Head of caudate nucleus (tissue), 42 donors: ENCODE measurements around the gene MYOCD.

Experiments used
- DNase-seq, 42 donors: peaks; one replicate each; pipeline versions ENCODE4 v3.0.0 to v3.0.0-alpha.2; 2020 to 2021; ENCODE audit warnings: mixed read lengths in 7 of 42
- intact Hi-C: fragments of 100-400 bp; cut with DNase I; formaldehyde crosslinking; loops from one replicate; pipeline ENCODE4 v1.15.0; 2022

MYOCD gene

DNA sequence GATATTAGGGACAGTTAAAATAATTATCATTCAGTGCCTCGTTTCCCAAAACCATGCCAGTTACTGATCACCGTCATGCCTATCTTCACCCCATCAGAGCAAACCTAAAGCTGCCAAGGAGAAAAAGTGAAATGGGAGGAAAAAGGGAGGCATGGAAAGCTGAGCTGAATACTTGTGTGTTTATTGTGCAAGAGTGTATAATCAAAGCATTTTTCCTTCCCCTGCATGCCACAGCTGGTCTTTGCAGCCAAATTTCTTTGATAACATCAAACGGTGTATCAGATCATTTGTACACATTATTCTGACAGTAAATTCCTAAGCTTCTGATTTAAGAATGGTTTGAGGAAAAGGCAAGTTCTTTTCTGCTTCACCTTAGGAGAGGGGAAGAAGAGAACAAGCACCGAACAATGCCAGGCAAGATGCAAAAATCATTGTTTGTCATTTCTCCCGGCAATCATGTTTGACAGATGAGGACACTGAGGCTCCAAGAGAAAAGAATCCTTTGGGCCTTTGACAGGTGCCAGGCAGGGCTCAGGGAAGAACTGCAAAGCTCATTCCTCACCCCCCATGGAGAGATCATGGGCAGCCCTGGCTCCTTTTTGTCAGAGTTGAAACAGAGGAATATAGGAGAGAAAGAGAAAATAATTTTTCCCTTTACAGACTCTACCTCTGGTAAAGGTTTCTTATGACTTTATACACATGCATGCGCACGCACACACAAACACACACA, 72.2 kb downstream of the MYOCD start:
- intact Hi-C loops, result no loop called here
- peak in 1 of 42 donors; percentile 7 for DNase-seq

DNA sequence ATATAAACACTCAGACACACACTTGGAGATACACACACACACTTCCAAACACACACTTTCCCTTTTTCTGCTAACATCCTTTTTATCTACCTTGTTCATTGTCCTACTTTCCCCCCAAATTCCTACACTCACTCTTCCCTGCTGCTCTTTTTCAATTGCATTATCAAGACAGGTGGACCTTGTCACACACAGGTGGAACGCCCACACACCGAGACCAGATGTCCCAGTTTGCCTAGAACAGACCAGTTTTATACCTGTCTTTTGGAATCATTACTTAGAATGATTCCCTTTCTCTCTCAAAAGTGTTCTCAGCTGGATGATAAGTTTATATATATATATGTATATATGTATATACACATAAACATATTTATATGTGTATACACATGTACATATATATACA, 72.9 kb downstream of the MYOCD start:
- intact Hi-C loops, result no loop called here
- no peak for DNase-seq

DNA sequence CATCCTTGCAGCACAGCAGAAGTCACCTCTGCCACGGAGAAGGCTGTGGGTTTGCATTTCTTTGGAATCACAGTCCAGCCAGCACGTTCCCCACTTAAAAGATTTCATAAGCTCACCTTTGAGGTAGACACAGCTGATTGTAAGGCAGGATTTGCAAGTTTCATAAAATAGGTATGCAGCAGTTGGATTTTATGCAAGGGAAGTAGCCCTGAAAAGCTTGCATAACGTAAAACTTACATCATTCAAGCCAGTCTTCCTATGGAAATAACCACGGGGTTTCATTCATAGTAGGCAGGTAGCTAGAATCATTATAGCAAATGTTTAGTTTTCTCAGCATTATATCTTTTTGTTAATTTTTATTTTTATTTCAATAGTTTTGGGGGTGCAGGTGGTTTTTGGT, 73.8 kb downstream of the MYOCD start:
- DNase-seq, result no peak
- intact Hi-C loops, result no loop called here

DNA sequence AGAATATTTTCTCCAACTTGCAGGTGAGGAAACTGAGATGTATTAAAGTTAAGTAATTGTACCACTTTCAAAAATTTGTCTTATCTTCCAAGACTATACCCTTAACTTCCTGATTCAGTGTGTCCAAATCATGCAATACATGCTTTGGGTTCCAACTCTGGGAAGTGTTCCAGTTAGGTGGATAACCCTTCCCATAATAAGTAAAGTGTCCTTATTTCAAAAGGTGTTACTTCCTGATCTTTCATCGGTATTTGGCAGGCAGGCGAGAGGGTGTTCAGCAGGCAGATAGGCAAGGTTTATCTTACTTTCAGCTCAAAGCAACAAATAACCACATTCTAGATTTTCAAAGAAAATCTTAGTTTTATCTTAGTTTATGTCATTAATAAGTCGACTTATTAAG, 77.4 kb downstream of the MYOCD start:
- intact Hi-C loops, result no loop called here
- DNase-seq, result no peak

DNA sequence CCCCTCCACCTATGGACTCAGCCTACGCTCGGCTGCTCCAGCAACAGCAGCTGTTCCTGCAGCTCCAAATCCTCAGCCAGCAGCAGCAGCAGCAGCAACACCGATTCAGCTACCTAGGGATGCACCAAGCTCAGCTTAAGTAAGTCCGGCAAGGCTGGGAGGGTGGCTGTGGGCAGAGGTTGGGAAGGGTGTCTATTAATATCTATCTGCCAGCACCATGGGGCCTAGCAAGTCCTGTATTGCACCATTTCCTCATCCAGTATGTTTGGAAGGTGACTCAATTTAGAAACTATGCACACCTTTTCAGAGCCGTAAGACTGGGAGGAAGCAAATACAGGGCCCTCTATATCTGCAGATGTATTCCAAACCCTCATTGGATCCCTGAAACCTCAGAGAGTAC, 78.6 kb downstream of the MYOCD start:
- DNase-seq, result no peak
- intact Hi-C loops, result no loop called here

DNA sequence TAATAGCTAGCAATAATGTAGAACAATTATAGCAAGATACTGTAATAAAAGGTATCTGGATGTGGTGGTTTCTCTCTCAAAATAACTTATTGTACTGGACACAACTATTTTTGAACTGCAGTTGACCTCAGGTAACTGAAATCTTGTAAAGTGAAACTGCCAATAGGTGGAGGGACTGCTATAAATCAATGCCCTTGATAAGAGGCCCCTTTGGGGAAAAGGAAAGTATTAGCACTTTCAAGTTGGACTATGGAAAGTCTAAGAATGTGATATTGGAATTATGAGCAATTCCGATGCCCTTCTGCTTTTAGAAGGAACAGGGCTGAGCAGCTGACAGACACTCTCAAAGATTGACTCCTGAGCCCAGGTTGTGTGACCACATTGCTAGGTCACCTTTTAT, 79.1 kb downstream of the MYOCD start:
- no peak for DNase-seq
- intact Hi-C loops, result no loop called here

DNA sequence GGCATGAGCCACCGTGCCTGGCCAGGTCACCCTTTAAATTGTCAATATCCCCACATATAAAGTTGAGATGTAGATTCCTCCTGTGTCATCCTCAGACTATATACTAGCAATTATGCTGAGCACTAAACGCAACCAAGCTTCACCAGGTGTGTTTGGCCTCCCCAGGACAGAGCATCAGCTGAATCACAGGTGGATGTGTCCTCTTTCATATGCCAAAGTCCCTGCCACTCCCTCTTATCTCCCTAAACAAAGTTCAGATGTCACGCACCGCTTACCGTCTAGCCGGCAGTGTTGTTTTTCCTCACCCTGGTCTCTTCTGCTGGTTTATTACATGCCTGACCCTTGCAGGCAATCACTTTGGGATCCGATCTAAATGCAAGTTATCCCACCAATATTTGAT, 79.8 kb downstream of the MYOCD start:
- intact Hi-C loops, result no loop called here
- DNase-seq, result peak in 1 of 42 donors; percentile 25

DNA sequence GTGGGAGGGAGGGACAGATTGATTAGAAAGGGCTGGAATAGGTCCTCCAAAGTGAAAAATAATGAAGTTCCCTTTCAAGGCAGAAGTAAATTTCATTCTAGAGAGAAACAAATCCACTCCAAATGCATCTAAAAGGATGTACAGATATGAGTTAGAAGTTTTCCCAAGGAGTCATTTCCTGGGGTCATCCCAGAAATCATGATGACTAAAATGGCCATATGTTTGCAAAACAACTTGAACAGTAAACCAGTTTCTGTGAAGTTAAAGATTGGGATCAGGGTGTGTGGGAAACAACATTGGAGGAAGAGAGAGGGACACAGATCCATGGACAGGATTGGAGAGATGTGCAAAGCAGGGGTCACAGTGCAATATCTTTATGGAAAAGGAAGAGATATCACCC, 91.1 kb downstream of the MYOCD start:
- DNase-seq, result no peak
- intact Hi-C loops, result no loop called here

DNA sequence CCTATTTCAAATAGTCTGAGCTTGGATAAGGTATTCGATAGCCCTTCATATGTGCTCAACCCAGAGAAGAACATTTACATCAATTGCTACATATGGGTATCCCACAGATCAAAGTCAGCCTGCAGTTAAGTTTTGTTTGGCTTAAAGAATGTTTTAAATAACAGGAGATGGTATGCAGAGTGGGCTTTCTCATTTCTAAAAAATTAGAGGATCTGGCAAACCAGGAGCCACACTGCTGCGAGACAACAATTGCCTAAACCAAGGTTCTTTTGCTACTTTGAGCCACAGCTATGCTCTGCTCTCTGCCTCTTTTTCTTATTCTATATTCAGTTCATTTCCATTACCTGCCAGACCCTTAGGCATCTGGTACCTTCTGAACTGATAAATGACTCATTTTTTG, 93.4 kb downstream of the MYOCD start:
- no peak for DNase-seq
- intact Hi-C loops, result no loop called here

DNA sequence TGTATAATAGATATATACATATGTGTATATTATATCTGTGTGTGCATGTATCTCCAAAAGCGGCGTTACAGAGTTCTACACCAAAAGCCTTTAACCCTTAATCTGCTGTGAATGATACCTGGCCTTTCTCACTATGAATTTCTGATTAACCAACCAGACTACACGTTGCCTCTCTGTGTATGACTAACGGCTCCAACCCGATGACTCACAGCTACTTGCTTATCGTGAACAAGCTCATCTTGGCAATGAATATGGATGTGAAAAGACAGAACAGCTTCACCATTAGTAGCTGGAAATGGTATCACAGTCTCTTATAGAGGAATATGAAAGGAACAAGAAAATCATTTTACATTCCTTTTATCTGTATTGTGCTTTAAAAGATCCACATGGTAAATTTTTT, 99.9 kb downstream of the MYOCD start:
- intact Hi-C loops, result no loop called here
- DNase-seq, result peak in 34 of 42 donors; percentile 12 to 91 (median 58)

DNA sequence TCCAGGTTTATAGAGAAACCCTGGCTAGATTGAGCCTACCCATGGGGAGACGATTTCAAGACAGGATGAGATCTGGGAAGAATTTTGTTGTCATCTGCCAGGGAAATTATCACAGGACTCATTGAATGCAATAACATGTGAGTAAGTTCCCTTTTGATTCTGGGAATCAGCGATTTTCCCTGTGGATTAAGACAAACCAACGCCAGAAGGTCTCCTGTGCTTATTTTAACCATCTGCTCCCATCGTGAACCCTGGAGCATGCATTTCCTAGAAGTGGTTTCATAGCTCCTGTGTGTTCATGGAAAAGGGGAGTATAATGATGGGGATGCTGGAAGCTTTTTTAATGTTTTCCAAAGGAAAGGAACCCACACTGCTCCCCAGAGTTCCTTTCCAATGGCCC, 102.6 kb downstream of the MYOCD start:
- intact Hi-C loops, result no loop called here

DNA sequence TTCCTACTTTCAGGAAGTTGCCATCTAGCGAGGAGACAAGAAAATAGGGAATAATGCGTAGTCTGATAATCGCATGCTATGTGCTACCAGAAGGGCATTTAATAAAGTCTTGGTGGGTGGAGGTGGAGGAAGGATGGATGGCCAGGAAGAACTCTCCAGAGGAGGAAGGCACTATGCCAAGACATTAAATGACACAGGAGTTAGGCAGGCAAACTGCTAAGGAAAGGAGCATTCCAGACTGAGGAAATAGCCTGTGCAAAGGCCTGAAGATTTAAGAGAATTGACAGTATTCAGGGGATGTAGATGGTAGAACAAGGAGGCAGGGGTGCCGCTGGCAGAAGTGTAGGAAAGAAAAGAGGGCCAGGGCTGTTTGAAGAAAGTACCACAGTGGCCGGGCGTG, 104.3 kb downstream of the MYOCD start:
- no peak for DNase-seq
- intact Hi-C loops, result no loop called here

More for the DNA sequence above, 102.6 kb downstream of the MYOCD start:
- DNase-seq, result no peak

DNA sequence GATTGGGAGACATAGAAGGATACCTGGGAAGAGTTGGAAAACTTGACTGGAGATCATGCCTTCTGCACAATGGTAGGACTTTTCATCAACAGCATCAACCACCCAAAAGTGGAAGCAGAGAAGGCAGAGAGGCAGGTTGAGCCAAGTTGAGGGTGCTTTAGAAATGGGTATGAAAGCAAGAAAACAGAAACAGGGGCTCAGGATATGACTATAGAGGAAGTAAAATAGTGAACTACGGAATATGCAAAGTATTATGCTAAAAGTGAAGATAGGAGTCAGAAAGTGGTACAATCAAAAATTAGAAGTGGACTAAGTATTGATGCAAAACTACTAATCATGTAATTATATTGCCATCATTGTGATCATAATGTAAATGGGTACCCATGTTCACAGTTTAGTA, 107.5 kb downstream of the MYOCD start:
- intact Hi-C loops, result no loop called here
- no peak for DNase-seq

DNA sequence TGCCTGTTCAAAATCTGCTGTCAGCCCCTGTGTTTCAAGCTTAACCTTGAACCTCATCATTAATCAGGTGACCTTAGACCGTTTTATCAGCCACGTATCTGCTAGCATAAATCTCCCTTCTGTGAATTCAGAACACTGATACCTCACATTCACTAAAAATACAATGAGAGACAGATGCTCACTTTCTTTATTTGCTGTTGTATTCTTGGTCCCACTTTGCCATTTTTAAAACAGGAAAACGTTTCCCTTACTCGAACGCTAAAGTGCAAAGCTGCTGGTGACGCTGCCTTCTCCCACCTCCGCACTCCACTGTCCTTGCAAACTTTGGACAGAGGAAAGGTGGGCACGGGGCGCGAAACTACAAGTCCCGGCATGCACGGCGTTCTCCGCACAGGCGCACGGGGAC, 123.4 kb downstream of the MYOCD start:
- DNase-seq, result peak in 9 of 42 donors; percentile 15 to 80 (median 66)
- intact Hi-C loops, result no loop called here

DNA sequence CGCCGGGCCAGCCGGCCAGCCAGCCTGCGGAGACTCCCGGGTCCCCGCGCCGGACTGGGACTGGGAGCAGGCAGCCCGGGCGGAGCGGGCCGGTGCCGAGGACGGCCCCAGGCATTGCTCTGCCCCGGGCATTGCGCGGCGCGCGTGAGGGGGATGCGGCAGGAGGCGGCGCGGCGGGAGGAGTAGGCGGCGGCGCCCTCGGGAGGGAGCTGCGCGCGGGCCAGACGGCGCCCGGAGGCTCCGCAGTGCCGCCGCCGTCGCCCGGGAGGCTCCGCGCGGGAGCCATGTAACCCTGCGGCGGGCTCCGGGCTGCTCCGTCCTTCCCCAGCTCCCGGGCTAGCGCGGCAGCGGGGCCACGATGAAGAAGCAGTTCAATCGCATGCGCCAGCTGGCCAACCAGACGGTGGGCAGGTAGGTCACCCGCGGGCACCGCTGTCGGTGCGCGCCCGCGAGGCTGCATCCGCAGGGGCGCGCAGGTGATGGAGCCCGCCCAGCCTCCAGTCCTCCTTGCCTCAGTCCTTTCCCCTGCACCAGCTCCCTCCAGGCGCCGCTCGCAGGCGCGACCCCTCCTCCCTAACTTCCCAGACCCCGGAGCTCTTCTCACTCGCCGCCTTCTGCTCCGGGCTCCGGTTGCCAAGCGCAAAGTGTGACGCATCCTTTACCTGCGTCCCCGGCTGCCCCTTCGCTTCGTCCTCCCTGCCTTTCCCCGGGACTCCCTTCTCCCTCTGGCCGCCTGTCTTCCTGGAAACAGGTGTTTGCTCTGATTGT, 124.0 kb downstream of the MYOCD start, which contains the start of gene ARHGAP44:
Gene ARHGAP44, plus strand, starts transcription at position 18 of the 768 bp plus-strand sequence. Its CDS starts 341 bp downstream, at position 359.
- intact Hi-C loops, result no loop called here
- DNase-seq, result peak in 39 of 42 donors; percentile 9 to 86 (median 73)

DNA sequence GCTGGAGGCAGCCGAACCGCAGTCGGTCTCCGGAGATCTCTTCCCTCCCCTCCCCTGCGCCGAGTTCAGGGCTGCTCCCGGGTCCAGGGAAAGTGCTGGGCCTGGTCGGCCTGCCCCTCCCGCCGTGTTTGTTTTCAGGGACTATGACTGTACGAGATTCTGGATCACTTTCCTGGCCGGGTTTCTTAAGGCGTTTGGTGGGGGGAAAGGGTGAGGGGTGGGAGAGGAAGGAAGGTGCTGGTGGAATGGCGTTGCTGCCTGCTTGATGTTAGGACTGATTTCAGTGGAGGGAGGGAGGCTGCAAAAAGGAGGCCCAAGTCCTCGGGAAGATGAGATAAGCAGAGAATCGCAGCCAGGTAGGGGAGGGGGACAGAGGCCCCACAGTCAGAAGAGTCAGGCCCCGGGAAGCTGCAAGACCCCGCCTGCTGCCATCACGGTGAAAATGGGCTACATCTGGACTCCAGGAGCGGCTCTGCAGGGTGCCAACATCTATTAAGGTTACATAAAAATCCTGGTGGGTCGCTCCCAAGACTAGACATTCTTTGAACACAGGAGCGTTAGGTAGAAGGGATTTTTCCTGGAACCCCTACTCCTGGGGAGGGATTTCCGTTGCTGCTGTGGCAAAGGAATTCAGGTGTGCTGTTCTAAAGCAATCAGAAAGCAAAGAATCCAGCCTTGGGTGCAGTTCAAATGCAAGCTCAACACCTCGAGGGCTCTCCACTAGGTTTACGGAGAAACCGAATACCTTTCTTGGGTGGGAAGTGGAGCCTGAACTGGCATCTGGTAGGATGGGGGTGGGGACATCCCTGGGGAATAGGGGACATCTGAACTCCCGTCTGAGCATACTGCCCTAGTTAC, 124.8 kb downstream of the MYOCD start:
- peak in 23 of 42 donors; percentile 3 to 47 (median 15) for DNase-seq

DNA sequence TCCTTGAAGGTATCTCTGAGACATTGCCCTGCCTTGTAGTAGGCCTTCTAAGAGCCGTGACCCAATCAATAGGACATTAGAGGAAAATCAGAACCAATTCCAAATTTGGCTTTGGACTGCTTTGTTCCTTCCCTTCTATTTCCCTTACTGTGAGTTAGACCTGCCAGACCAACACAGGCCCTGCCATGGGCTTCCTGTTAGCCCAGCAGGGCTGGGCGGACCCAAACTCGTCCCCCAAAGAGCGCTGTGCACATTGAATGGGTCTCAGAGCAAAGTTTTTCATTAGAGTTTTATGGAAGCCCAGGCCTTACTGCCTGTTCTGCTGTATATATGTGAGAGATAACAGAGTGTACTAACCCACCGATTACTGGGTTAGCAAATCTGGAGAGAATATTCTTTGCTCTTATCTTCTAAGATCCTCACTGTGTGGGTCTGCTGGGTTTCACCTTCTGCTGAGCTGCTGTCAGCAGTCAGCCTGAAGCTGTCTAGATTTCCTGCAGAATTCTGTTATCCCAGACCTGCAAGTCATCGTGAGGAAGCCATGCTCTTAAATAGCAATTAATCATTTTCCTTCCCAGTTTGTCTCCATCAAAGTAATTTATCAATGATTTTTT, 129.3 kb downstream of the MYOCD start:
- DNase-seq, result peak in 3 of 42 donors; percentile 16 to 29 (median 16)

More for the DNA sequence above, 124.8 kb downstream of the MYOCD start:
- intact Hi-C loops, result no loop called here

DNA sequence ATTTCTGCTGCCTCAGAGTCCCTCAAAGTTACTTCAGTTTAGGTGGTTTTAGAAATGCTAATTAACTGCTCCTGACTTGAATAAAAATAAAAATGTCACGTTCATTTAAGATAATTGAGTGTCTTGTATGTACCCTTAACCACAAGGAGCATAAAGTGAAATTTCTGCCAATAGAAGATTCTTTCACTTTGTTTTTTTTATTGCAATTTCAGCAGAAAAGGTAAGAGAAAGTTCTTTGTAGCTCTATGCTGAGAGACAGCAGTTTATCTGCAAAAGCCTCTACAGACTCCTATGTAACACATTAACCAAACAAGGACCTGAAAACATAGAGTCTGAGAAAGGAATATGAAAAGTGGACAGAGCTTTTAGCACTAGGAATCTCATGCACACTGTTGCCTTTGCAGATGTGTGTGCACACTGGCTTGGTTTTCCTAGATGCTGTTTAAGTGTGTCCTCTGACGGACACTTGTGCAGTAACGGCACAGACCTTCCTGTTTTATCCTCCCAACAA, 135.2 kb downstream of the MYOCD start:
- no peak for DNase-seq
- intact Hi-C loops, result no loop called here

More for the DNA sequence above, 129.3 kb downstream of the MYOCD start:
- intact Hi-C loops, result no loop called here

DNA sequence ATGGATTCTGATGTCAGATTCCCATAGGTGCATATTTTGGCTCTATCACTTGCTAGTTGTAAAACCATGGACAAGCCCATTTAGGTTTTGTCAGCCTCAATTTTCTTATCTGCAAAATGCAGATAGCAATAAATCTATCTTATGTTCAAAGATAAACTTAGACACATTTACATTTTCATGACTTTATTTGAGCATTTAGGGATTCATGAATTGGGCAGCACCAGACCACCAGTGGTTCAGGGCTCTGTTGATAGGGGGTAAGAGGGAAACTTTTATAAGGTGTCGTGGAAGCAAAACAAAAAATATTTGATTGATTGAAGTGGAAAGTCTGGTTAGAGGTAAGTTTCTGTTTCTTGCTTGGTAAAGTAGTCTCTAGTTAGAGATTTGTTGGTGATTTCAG, 140.9 kb downstream of the MYOCD start:
- intact Hi-C loops, result no loop called here
- DNase-seq, result no peak
